HepG2 (cell line): ENCODE measurements around the gene OPA3. TPM values are rescaled to one million over a fixed set of nuclear protein-coding genes. Genes with fewer than 3 reads are reported as not detected.

Experiments used
- CCDC6 ChIP-seq: sonication (generic); formaldehyde crosslinking; IDR thresholded peaks from 2 replicates; pipeline ENCODE4 v1.8.1; 2022; ENCODE audit warnings: mild to moderate bottlenecking, missing genetic modification reagents, moderate library complexity
- IKZF4 ChIP-seq: sonication (generic); formaldehyde crosslinking; IDR thresholded peaks from 2 replicates; pipeline ENCODE4 v1.5.1; 2020; ENCODE audit warnings: borderline replicate concordance, mild to moderate bottlenecking, low read depth, missing genetic modification reagents; ENCODE audit errors: not compliant biosample characterization
- KLF12 ChIP-seq: sonication (generic); formaldehyde crosslinking; IDR thresholded peaks from 2 replicates; pipeline ENCODE4 v1.4.0; 2020; ENCODE audit warnings: missing genetic modification reagents, borderline replicate concordance
- KMT2A ChIP-seq: sonication (generic); formaldehyde crosslinking; IDR thresholded peaks from 2 replicates; pipeline ENCODE4 v1.4.0; 2020; ENCODE audit warnings: missing genetic modification reagents
- NAIF1 ChIP-seq: sonication (generic); formaldehyde crosslinking; IDR thresholded peaks from 2 replicates; pipeline ENCODE4 v1.5.0; 2020; ENCODE audit warnings: mild to moderate bottlenecking, missing genetic modification reagents, borderline replicate concordance
- PCBP1 ChIP-seq: fragments of 200-400 bp; formaldehyde crosslinking; IDR thresholded peaks from 2 replicates; pipeline ENCODE4 v1.6.1; 2017; ENCODE audit warnings: mild to moderate bottlenecking, low read depth, low read length, borderline replicate concordance
- RNF2 ChIP-seq: fragments of 450-650 bp; conservative IDR thresholded peaks from 2 replicates; pipeline ENCODE4 v1.6.1; 2016; ENCODE audit warnings: low read depth
- RXRA ChIP-seq: sonication (generic); formaldehyde crosslinking; IDR thresholded peaks from 2 replicates; pipeline ENCODE4 v1.5.1; 2020; ENCODE audit warnings: missing genetic modification reagents
- TSC22D2 ChIP-seq: sonication (generic); formaldehyde crosslinking; IDR thresholded peaks from 2 replicates; pipeline ENCODE4 v1.5.1; 2020; ENCODE audit warnings: missing genetic modification reagents, mild to moderate bottlenecking, borderline replicate concordance
- ZNF430 ChIP-seq: sonication (generic); formaldehyde crosslinking; IDR thresholded peaks from 2 replicates; pipeline ENCODE4 v1.9.0; 2021; ENCODE audit warnings: mild to moderate bottlenecking, missing genetic modification reagents
- ZNF451 ChIP-seq: sonication (generic); formaldehyde crosslinking; IDR thresholded peaks from 2 replicates; pipeline ENCODE4 v1.5.0; 2020; ENCODE audit warnings: mild to moderate bottlenecking, missing genetic modification reagents
- ZNF468 ChIP-seq: sonication (generic); formaldehyde crosslinking; IDR thresholded peaks from 2 replicates; pipeline ENCODE4 v1.8.0; 2022; ENCODE audit warnings: mild to moderate bottlenecking, moderate library complexity, missing genetic modification reagents
- ZNF543 ChIP-seq: sonication (generic); formaldehyde crosslinking; IDR thresholded peaks from 2 replicates; pipeline ENCODE4 v1.4.0; 2020; ENCODE audit warnings: mild to moderate bottlenecking, missing genetic modification reagents
- ZNF7 ChIP-seq: IDR thresholded peaks from 2 replicates; pipeline ENCODE4 v1.6.1; 2016; ENCODE audit warnings: missing biosample characterization, missing genetic modification reagents
- ZNF816 ChIP-seq: sonication (generic); formaldehyde crosslinking; IDR thresholded peaks from 2 replicates; pipeline ENCODE4 v1.8.0; 2022; ENCODE audit warnings: missing genetic modification reagents, mild to moderate bottlenecking, borderline replicate concordance
- polyA plus RNA-seq, 8 experiments: library from polyadenylated mRNA; depleted of rRNA in 3 of 8; stranded (reverse) in 7 of 8; unstranded in 1 of 8; fragments of >200 nt; fragmentation: Illumina TruSeq in 4 of 8; extraction: Trizol in 4 of 8; gene quantifications; 2 replicates each; pipeline versions ENCODE4 v1.2.1 to v1.2.3, GENCODE V29; 2011 to 2016; ENCODE audit warnings: low read depth in 4 of 8, missing spikeins in 1 of 8, mixed read lengths in 1 of 8; ENCODE audit not compliant: insufficient read depth in 1 of 8
- total RNA-seq, 5 experiments: library from RNA; depleted of rRNA; stranded (reverse); fragments of >200 nt; fragmentation: Illumina TruSeq; extraction: Trizol; gene quantifications; 2 replicates each; pipeline ENCODE4 v1.2.3, GENCODE V29; 2016; ENCODE audit warnings: low read depth in 1 of 5
- TF ChIP-seq, protein P1 (sequence below): fragments of 450-650 bp; IDR thresholded peaks from 2 replicates; pipeline ENCODE4 v1.6.1; 2017
- TF ChIP-seq, protein P2 (sequence below): sonication (generic); formaldehyde crosslinking; IDR thresholded peaks from 2 replicates; pipeline ENCODE4 v1.8.1; 2023; ENCODE audit warnings: mild to moderate bottlenecking, inconsistent platforms, moderate library complexity, missing genetic modification reagents, borderline replicate concordance
- TF ChIP-seq, protein P3 (sequence below): sonication (generic); formaldehyde crosslinking; IDR thresholded peaks from 2 replicates; pipeline ENCODE4 v1.4.0; 2020; ENCODE audit warnings: low read depth, mild to moderate bottlenecking, missing genetic modification reagents
- TF ChIP-seq, protein P4 (sequence below): sonication (generic); formaldehyde crosslinking; IDR thresholded peaks from 2 replicates; pipeline ENCODE4 v1.4.0; 2020; ENCODE audit warnings: missing genetic modification reagents
- TF ChIP-seq, protein P5 (sequence below): IDR thresholded peaks from 2 replicates; pipeline ENCODE4 v1.6.1; 2016; ENCODE audit warnings: mild to moderate bottlenecking

The OPA3 gene
- total and polyA plus RNA-seq, 2 of the 13 experiments (the other 11 are each of a cell fraction or from before 2014, with no cell fraction given): 8.3 to 17.7 TPM

DNA sequence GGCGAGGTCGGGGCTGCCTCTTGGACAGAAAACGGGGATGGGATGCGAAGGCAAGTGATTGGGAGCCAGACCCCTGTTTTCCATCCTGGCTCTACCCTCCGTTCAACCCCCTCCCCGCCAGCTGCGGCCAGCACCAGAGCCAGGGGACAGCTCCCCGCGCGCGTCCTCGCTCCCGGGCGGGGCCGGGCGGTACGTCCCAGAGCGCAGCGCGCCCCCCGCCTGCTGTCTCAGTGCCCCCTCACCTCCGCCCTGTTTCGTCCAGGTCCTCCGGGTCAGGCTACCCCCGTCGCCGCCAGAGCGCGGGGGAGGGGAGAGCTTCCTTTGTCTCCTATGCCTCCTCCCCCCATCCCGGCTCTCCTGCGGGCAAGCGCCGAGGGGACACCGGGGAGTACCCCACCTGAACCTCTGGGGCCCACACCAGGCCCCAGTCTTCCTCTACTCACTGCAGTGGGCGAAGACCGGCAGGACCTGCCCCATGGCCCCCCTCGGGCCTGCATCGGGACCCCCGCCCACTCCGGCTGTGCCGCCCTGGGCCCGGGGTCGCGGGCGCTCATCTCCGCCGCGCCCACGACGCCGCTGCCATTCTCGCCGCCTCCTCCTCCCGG, 88.2 kb downstream of the OPA3 start (continued):
- TF ChIP-seq, protein P1, sequence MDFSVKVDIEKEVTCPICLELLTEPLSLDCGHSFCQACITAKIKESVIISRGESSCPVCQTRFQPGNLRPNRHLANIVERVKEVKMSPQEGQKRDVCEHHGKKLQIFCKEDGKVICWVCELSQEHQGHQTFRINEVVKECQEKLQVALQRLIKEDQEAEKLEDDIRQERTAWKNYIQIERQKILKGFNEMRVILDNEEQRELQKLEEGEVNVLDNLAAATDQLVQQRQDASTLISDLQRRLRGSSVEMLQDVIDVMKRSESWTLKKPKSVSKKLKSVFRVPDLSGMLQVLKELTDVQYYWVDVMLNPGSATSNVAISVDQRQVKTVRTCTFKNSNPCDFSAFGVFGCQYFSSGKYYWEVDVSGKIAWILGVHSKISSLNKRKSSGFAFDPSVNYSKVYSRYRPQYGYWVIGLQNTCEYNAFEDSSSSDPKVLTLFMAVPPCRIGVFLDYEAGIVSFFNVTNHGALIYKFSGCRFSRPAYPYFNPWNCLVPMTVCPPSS: no peak
- TF ChIP-seq ZNF430 (CRISPR knock-in tag) (peak; percentile 92), IKZF4 (CRISPR knock-in tag) (peak; percentile 82), PCBP1 (0 out of 2 replicates have a peak, but pooled peaks have one; percentile 70), ZNF816 (no peak), ZNF451 (CRISPR knock-in tag) (no peak), RXRA (CRISPR knock-in tag) (peak; percentile 74), RNF2 (no peak), KLF12 (CRISPR knock-in tag) (peak; percentile 65; the same call in 1 of the 2 replicates), NAIF1 (no peak), ZNF468 (CRISPR knock-in tag) (no peak), KMT2A (CRISPR knock-in tag) (peak; percentile 41; the same call in 1 of the 2 replicates), ZNF7 (CRISPR knock-in tag) (0 out of 2 replicates have a peak, but pooled peaks have one; percentile 23), TSC22D2 (CRISPR knock-in tag) (peak; percentile 96), CCDC6 (no peak), ZNF543 (CRISPR knock-in tag) (no peak)
- TF ChIP-seq, protein P2, sequence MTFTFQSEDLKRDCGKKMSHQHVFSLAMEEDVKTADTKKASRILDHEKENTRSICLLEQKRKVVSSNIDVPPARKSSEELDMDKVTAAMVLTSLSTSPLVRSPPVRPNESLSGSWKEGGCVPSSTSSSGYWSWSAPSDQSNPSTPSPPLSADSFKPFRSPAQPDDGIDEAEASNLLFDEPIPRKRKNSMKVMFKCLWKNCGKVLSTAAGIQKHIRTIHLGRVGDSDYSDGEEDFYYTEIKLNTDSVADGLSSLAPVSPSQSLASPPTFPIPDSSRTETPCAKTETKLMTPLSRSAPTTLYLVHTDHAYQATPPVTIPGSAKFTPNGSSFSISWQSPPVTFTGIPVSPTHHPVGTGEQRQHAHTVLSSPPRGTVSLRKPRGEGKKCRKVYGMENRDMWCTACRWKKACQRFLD (CRISPR knock-in tag): 0 out of 2 replicates have a peak, but pooled peaks have one; percentile 49
- TF ChIP-seq, protein P3, sequence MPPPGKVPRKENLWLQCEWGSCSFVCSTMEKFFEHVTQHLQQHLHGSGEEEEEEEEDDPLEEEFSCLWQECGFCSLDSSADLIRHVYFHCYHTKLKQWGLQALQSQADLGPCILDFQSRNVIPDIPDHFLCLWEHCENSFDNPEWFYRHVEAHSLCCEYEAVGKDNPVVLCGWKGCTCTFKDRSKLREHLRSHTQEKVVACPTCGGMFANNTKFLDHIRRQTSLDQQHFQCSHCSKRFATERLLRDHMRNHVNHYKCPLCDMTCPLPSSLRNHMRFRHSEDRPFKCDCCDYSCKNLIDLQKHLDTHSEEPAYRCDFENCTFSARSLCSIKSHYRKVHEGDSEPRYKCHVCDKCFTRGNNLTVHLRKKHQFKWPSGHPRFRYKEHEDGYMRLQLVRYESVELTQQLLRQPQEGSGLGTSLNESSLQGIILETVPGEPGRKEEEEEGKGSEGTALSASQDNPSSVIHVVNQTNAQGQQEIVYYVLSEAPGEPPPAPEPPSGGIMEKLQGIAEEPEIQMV (CRISPR knock-in tag): no peak
- TF ChIP-seq, protein P4, sequence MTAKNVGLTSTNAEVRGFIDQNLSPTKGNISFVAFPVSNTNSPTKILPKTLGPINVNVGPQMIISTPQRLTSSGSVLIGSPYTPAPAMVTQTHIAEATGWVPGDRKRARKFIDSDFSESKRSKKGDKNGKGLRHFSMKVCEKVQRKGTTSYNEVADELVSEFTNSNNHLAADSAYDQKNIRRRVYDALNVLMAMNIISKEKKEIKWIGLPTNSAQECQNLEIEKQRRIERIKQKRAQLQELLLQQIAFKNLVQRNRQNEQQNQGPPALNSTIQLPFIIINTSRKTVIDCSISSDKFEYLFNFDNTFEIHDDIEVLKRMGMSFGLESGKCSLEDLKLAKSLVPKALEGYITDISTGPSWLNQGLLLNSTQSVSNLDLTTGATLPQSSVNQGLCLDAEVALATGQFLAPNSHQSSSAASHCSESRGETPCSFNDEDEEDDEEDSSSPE: 0 out of 2 replicates have a peak, but pooled peaks have one; percentile 25
- TF ChIP-seq, protein P5, sequence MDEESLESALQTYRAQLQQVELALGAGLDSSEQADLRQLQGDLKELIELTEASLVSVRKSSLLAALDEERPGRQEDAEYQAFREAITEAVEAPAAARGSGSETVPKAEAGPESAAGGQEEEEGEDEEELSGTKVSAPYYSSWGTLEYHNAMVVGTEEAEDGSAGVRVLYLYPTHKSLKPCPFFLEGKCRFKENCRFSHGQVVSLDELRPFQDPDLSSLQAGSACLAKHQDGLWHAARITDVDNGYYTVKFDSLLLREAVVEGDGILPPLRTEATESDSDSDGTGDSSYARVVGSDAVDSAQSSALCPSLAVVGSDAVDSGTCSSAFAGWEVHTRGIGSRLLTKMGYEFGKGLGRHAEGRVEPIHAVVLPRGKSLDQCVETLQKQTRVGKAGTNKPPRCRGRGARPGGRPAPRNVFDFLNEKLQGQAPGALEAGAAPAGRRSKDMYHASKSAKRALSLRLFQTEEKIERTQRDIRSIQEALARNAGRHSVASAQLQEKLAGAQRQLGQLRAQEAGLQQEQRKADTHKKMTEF (CRISPR knock-in tag): peak; percentile 76; the same call in 1 of the 2 replicates
